ENCODE data around the gene HSDL2. TPM values are rescaled to one million over a fixed set of nuclear protein-coding genes. Genes with fewer than 3 reads are reported as not detected.
"Not testable (repeated sequence)": the region's sequence is repeated elsewhere in the genome, so short reads cannot be mapped to it uniquely, and the experiment has no call there.

Gene HSDL2
- total RNA-seq, 6 experiments from 2014 or later, result 65.8 to 96.8 (median 79.8) TPM

- no peak overlapping the region for H3K27ac ChIP-seq
- DNase-seq (peak in 2 of 3 donors; percentile 56 to 59), ATAC-seq (peak; percentile 36 to 61 (median 44))
- H3K9me3 ChIP-seq, result no peaks in the 10 kb centered on the region
- no peaks in the 10 kb centered on the region for H3K27me3 ChIP-seq
- H3K4me1 ChIP-seq, result peaks cover 0 to 28% (median 7%) of the 10 kb centered on the region in 4 donors
- H3K36me3 ChIP-seq, result no peaks in the 10 kb centered on the region
- 40% methylated on average over 5 of the region's 8 CpGs for WGBS (ENCODE audit: insufficient coverage, low coverage, low lambda C conversion rate, missing lambda C conversion rate)
- TF ChIP-seq POLR2A (IDR thresholded peaks at IDR 0.05) (no peak), CTCF (IDR thresholded peaks at IDR 0.05) (no peak)
- H3K4me3 ChIP-seq, result peak overlapping the region in 1 of 3 donors; percentile 24
- intact Hi-C loops (cut with DNase I), result no loop called here
These were observed 24.4 kb upstream of the HSDL2 start for GRCh38 chr9:112355427-112355897.

- no peaks in the 10 kb centered on the region for H3K4me1 ChIP-seq
- H3K9me3 ChIP-seq, result no peaks in the 10 kb centered on the region
- no peak overlapping the region for H3K4me3 ChIP-seq
- H3K36me3 ChIP-seq, result no peaks in the 10 kb centered on the region
- intact Hi-C loops (cut with DNase I), result loop anchor here in 1 of 2 donors (10.0 kb wide), 1 partner anchor 245 kb away; no protein-coding TSS in a partner anchor
- ATAC-seq (no peak), DNase-seq (no peak)
- H3K27ac ChIP-seq, result no peak overlapping the region
- H3K27me3 ChIP-seq, result no peaks in the 10 kb centered on the region
- TF ChIP-seq CTCF (IDR thresholded peaks at IDR 0.05) (no peak), POLR2A (IDR thresholded peaks at IDR 0.05) (no peak)
- 71% methylated on average over 5 of the region's 5 CpGs for WGBS (ENCODE audit: insufficient coverage, low coverage, low lambda C conversion rate, missing lambda C conversion rate)
These were observed 19.7 kb upstream of the HSDL2 start for GRCh38 chr9:112360047-112360804.

GRCh38 chr9:112361601-112362000, 18.3 kb upstream of the HSDL2 start:
- intact Hi-C loops (cut with DNase I), result loop anchor here in 1 of 2 donors (10.0 kb wide), 1 partner anchor 247 kb away; no protein-coding TSS in a partner anchor
- WGBS (ENCODE audit: insufficient coverage, low coverage, low lambda C conversion rate, missing lambda C conversion rate), result 9% methylated on average over 4 of the region's 4 CpGs
- no peaks in the 10 kb centered on the region for H3K27me3 ChIP-seq
- no peaks in the 10 kb centered on the region for H3K9me3 ChIP-seq
- no peaks in the 10 kb centered on the region for H3K36me3 ChIP-seq
- H3K27ac ChIP-seq, result no peak overlapping the region
- peak; percentile 61 to 71 (median 64) for TF ChIP-seq CTCF (IDR thresholded peaks at IDR 0.05)
- TF ChIP-seq POLR2A (IDR thresholded peaks at IDR 0.05), result no peak
- no peak overlapping the region for H3K4me3 ChIP-seq
- H3K4me1 ChIP-seq, result no peaks in the 10 kb centered on the region
- ATAC-seq (peak; percentile 60 to 82 (median 76)), DNase-seq (no peak)

DNA sequence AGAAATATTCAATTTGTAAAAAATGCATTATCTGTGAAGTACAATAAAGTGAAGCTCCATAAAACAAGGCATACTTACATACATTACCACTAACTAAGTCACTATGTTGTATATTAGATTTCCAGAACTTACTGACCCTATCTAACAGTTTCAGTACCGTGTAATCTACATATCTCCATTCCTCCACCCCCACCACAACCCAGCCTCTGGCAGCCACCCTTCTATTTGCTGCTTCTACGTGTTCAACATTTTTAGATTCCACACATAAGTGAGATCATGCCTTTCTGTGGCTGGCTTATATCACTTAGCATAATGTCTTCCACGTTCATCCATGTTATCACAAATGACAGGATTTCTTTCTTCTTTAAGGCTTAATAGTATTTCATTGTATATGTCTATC, 15.1 kb upstream of the HSDL2 start:
- no peaks in the 10 kb centered on the region for H3K36me3 ChIP-seq

DNA sequence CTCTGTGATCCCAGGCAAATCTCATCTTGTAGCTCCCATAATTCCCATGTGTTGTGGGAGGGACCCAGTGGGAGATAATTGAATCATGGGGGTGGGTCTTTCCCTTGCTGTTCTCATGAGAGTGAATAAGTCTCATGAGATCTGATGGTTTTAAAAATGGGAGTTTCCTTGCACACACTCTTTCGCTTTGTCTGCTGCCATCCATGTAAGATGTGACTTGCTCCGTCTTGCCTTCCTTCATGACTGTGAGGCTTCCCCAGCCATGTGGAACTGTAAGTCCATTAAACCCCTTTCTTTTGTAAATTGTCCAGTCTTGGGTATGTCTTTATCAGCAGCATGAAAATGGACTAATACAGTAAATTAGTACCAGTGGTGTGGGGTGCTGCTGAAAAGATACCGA, 14.7 kb upstream of the HSDL2 start:
- DNase-seq, ATAC-seq, H3K27me3 ChIP-seq, H3K4me3 ChIP-seq, H3K27ac ChIP-seq, H3K36me3 ChIP-seq, H3K4me1 ChIP-seq, H3K9me3 ChIP-seq: not testable (repeated sequence)
- intact Hi-C loops (cut with DNase I), result loop anchor here in 1 of 2 donors (10.0 kb wide), 1 partner anchor 250 kb away; no protein-coding TSS in a partner anchor
- 94% methylated on average over 3 of the region's 3 CpGs for WGBS (ENCODE audit: insufficient coverage, low coverage, low lambda C conversion rate, missing lambda C conversion rate)

More for the DNA sequence above, 15.1 kb upstream of the HSDL2 start:
- Histone ChIP-seq H3K27me3 (no peaks in the 10 kb centered on the region), H3K9me3 (no peaks in the 10 kb centered on the region), H3K4me1 (no peaks in the 10 kb centered on the region), H3K4me3 (no peak overlapping the region), H3K27ac (no peak overlapping the region)
- intact Hi-C loops (cut with DNase I), result loop anchor here in 1 of 2 donors (10.0 kb wide), 1 partner anchor 250 kb away; no protein-coding TSS in a partner anchor
- TF ChIP-seq CTCF (IDR thresholded peaks at IDR 0.05) (no peak), POLR2A (IDR thresholded peaks at IDR 0.05) (no peak)
- no peak for DNase-seq
- 78% methylated on average over 3 of the region's 3 CpGs for WGBS (ENCODE audit: insufficient coverage, low coverage, low lambda C conversion rate, missing lambda C conversion rate)
- ATAC-seq, result no peak
